Panc1 (cell line): ENCODE results near the gene TNIK. TPM values are rescaled to one million over a fixed set of nuclear protein-coding genes. Genes with fewer than 3 reads are reported as not detected.
"Not testable (repeated sequence)": the region's sequence is repeated elsewhere in the genome, so short reads cannot be mapped to it uniquely, and the experiment has no call there.

ENCODE experiments used
- ATAC-seq: fragments of 200-7000 bp; cut with Tn5 transposase; 2 replicates; pipeline ENCODE4 v1.9.1; 2020; ENCODE audit warnings: mild to moderate bottlenecking, moderate library complexity
- BruUV-seq: library from RNA; stranded (reverse); fragments of 400-500 nt; replicated peaks from 2 replicates; lab custom pipeline; 2021; lab: Mats Ljungman, UMichigan
- CTCF ChIA-PET: fragments of 300-600 bp; sonication (Branson Sonifier 250); formaldehyde crosslinking; loops from one replicate; lab custom pipeline; 2022; ENCODE audit warnings: antibody characterized with exemption; lab: Charles Lee
- POLR2A ChIA-PET: fragments of 300-600 bp; sonication (Branson Sonifier 250); formaldehyde crosslinking; loops from one replicate; lab custom pipeline; 2022; ENCODE audit warnings: antibody characterized with exemption; lab: Charles Lee
- DNase-seq: peaks from one replicate; pipeline ENCODE4 v3.0.0-alpha.2; 2010; ENCODE audit warnings: low read depth, low spot score
- H3K27ac ChIP-seq: 2 replicates; pipeline ENCODE4 v1.5.1; 2011; ENCODE audit warnings: mild to moderate bottlenecking, low read length, inconsistent platforms
- H3K27me3 ChIP-seq: fragments of 200-500 bp; sonication (Bioruptor generic); 2 replicates; pipeline ENCODE4 v1.6.0; 2014; ENCODE audit warnings: low read length, inconsistent platforms; ENCODE audit not compliant: control insufficient read depth, insufficient read depth
- H3K36me3 ChIP-seq: fragments of 200-500 bp; sonication (Bioruptor generic); 2 replicates; pipeline ENCODE4 v1.5.1; 2014; ENCODE audit warnings: inconsistent platforms, mild to moderate bottlenecking, low read length, moderate library complexity; ENCODE audit not compliant: control insufficient read depth, insufficient read depth
- H3K4me1 ChIP-seq: 2 replicates; pipeline ENCODE4 v1.5.1; 2011; ENCODE audit warnings: inconsistent platforms, mild to moderate bottlenecking, low read length, moderate library complexity; ENCODE audit not compliant: control insufficient read depth, insufficient read depth
- H3K4me3 ChIP-seq, 2 experiments: 2 replicates each; pipeline ENCODE4 v1.5.1; 2011 to 2012; ENCODE audit warnings: low read depth in 2 of 2, low read length in 2 of 2, mild to moderate bottlenecking in 2 of 2, inconsistent platforms in 1 of 2, moderate library complexity in 1 of 2
- H3K9me3 ChIP-seq: fragments of 200-500 bp; sonication (Bioruptor generic); 2 replicates; pipeline ENCODE4 v1.5.1; 2014; ENCODE audit warnings: low read depth, mild to moderate bottlenecking, inconsistent platforms, low read length, moderate library complexity; ENCODE audit not compliant: control insufficient read depth, insufficient read depth
- POLR2AphosphoS5 ChIP-seq: IDR thresholded peaks from 2 replicates; pipeline ENCODE4 v1.6.1; 2012; ENCODE audit warnings: mild to moderate bottlenecking, low read depth, low read length, moderate library complexity
- SIN3A ChIP-seq: IDR thresholded peaks from 2 replicates; pipeline ENCODE4 v1.6.1; 2012; ENCODE audit warnings: low read depth, mild to moderate bottlenecking, low read length, moderate library complexity, borderline replicate concordance; ENCODE audit not compliant: insufficient read depth
- TCF7L2 ChIP-seq: IDR thresholded peaks from 2 replicates; pipeline ENCODE4 v1.6.1; 2011; ENCODE audit warnings: mild to moderate bottlenecking, low read depth, low read length, inconsistent platforms
- in situ Hi-C: cut with HindIII; loops from 2 replicates; pipeline ENCODE4 v1.10.0; 2016; ENCODE audit warnings: low sequenced_read_pairs, low pct_unique_long_range_greater_than_20kb
- intact Hi-C: fragments of 100-400 bp; cut with micrococcal nuclease; formaldehyde crosslinking; loops from one replicate; pipeline ENCODE4 v1.10.0; 2022; ENCODE audit not compliant: unreplicated experiment
- total RNA-seq: library from RNA; stranded (reverse); gene quantifications from one replicate; pipeline ENCODE4 v1.2.1, GENCODE V29; 2021; ENCODE audit not compliant: unreplicated experiment
- TF ChIP-seq, protein P1 (sequence below): fragments of 450-650 bp; IDR thresholded peaks from 2 replicates; pipeline ENCODE4 v1.5.1; 2017; ENCODE audit warnings: mild to moderate bottlenecking
- TF ChIP-seq, protein P2 (sequence below), 2 experiments: IDR thresholded peaks; 2 replicates each; pipeline ENCODE4 v1.6.1; 2011 to 2012; ENCODE audit warnings: low read depth in 2 of 2, control low read depth in 1 of 2, low read length in 1 of 2, mild to moderate bottlenecking in 1 of 2, moderate library complexity in 1 of 2; ENCODE audit not compliant: insufficient read depth in 1 of 2

The TNIK gene
- total RNA-seq, 1 experiment from 2014 or later, result 1.9 TPM

- H3K27me3 ChIP-seq, POLR2A ChIA-PET, H3K27ac ChIP-seq, H3K9me3 ChIP-seq, H3K4me3 ChIP-seq, in situ Hi-C loops, ATAC-seq, H3K36me3 ChIP-seq, DNase-seq, BruUV-seq, CTCF ChIA-PET, H3K4me1 ChIP-seq, intact Hi-C loops: not testable (repeated sequence)
Measured at GRCh38 chr3:171118993-171119392, 341.2 kb downstream of the TNIK start.

DNA sequence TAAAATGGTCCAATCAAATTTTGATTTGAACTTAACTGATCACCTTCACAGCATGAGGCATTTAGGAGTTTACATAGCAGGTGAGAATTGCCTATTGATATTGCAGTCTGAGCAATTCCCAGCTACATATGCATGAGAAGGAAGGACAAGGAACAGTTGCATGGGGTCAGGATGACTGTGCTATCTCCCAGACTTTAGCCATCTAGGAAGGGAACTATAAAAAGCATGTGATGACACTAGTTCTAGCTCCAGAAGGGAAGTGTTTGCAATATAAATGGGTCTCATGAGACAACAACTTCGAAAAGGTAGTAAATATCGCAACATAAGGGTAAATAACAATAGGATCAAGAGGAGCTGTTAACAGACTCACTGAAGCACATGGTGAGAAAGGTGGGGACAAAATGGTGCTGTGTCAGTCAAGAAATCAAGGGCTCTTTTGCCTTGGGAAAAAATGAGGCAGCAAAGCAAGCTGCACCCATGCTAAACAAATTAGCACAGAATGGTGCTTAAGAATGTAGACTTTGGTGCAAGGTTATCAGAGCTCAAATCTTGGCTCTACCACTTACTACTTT, 343.3 kb downstream of the TNIK start:
- Histone ChIP-seq H3K27ac (no peak overlapping the region), H3K27me3 (no peaks in the 10 kb centered on the region), H3K9me3 (no peaks in the 10 kb centered on the region), H3K36me3 (no peaks in the 10 kb centered on the region), H3K4me3 (no peak overlapping the region), H3K4me1 (no peaks in the 10 kb centered on the region)
- ATAC-seq (no peak), DNase-seq (no peak)
- POLR2A ChIA-PET, result interaction anchor here (0.6 kb wide), 1 partner anchor 382 kb away, joined by 3 read pairs; no protein-coding TSS in a partner anchor
- CTCF ChIA-PET, result no interaction called here
- no TSS peak for BruUV-seq
- intact Hi-C loops, result no loop called here
- in situ Hi-C loops, result no loop called here
- TF ChIP-seq, protein P1, sequence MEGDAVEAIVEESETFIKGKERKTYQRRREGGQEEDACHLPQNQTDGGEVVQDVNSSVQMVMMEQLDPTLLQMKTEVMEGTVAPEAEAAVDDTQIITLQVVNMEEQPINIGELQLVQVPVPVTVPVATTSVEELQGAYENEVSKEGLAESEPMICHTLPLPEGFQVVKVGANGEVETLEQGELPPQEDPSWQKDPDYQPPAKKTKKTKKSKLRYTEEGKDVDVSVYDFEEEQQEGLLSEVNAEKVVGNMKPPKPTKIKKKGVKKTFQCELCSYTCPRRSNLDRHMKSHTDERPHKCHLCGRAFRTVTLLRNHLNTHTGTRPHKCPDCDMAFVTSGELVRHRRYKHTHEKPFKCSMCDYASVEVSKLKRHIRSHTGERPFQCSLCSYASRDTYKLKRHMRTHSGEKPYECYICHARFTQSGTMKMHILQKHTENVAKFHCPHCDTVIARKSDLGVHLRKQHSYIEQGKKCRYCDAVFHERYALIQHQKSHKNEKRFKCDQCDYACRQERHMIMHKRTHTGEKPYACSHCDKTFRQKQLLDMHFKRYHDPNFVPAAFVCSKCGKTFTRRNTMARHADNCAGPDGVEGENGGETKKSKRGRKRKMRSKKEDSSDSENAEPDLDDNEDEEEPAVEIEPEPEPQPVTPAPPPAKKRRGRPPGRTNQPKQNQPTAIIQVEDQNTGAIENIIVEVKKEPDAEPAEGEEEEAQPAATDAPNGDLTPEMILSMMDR, result no peak
- no peak for TF ChIP-seq TCF7L2
- no peak for TF ChIP-seq POLR2AphosphoS5
- TF ChIP-seq, protein P2, sequence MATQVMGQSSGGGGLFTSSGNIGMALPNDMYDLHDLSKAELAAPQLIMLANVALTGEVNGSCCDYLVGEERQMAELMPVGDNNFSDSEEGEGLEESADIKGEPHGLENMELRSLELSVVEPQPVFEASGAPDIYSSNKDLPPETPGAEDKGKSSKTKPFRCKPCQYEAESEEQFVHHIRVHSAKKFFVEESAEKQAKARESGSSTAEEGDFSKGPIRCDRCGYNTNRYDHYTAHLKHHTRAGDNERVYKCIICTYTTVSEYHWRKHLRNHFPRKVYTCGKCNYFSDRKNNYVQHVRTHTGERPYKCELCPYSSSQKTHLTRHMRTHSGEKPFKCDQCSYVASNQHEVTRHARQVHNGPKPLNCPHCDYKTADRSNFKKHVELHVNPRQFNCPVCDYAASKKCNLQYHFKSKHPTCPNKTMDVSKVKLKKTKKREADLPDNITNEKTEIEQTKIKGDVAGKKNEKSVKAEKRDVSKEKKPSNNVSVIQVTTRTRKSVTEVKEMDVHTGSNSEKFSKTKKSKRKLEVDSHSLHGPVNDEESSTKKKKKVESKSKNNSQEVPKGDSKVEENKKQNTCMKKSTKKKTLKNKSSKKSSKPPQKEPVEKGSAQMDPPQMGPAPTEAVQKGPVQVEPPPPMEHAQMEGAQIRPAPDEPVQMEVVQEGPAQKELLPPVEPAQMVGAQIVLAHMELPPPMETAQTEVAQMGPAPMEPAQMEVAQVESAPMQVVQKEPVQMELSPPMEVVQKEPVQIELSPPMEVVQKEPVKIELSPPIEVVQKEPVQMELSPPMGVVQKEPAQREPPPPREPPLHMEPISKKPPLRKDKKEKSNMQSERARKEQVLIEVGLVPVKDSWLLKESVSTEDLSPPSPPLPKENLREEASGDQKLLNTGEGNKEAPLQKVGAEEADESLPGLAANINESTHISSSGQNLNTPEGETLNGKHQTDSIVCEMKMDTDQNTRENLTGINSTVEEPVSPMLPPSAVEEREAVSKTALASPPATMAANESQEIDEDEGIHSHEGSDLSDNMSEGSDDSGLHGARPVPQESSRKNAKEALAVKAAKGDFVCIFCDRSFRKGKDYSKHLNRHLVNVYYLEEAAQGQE (IDR thresholded peaks at IDR 0.05; ENCODE audit: insufficient read depth in 1 of 2, low read depth in 2 of 2, low read length in 1 of 2), result no peak
- TF ChIP-seq SIN3A, result no peak

DNA sequence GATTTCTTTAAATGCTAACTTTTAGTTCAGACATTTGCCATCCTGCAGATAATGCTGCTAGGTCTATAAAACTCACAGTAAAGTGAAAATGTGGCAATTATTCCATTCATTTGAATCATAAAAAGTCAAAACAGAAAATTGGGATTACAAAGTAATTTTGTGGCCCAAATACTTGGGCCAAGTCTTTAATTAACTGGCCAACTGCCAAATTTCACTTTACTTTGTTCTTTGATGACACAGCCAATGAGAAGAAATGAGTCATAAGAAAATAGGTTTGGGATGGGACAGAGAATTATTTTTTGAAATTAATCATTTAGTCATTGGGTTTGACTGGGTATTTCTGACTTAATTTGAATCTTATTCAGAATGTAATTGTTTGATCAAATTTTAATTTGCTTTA, 343.8 kb downstream of the TNIK start:
- ATAC-seq (no peak), DNase-seq (no peak)
- BruUV-seq, result no TSS peak
- Histone ChIP-seq H3K27ac (no peak overlapping the region), H3K36me3 (no peaks in the 10 kb centered on the region), H3K4me3 (no peak overlapping the region), H3K4me1 (no peaks in the 10 kb centered on the region), H3K27me3 (no peaks in the 10 kb centered on the region), H3K9me3 (no peaks in the 10 kb centered on the region)
- TF ChIP-seq, protein P1, result no peak
- TF ChIP-seq POLR2AphosphoS5 (no peak), TCF7L2 (no peak), SIN3A (no peak)
- TF ChIP-seq, protein P2 (IDR thresholded peaks at IDR 0.05; ENCODE audit: insufficient read depth in 1 of 2, low read depth in 2 of 2, low read length in 1 of 2), result no peak
- intact Hi-C loops, result no loop called here
- in situ Hi-C loops, result no loop called here
- ChIA-PET CTCF (no interaction called here), POLR2A (interaction anchor here (0.6 kb wide), 1 partner anchor 382 kb away, joined by 3 read pairs; no protein-coding TSS in a partner anchor)
